Measurements from ENCODE around the gene LASP1.

DNA sequence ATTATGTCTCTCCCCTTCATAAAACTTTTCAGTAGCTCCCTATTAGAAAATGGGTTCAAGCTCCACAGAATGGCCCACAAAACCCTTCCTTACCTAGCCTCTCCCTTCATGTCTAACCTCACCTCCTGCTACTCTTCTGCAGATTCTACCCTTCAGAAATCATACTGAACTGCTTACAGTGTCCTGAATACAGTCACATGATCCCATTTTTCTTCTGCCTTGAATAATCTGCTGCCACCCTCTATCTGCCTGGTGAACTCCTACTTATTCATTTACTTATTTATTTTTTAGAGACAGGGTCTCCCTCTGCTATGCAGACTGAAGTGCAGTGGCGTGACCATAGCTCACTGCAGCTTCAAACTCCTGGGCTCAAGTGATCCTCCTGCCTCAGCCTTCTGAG, 70.5 kb downstream of the LASP1 start:
- TF ChIP-seq POLR2A (IDR thresholded peaks at IDR 0.05), result no peak
- TF ChIP-seq, protein P1, sequence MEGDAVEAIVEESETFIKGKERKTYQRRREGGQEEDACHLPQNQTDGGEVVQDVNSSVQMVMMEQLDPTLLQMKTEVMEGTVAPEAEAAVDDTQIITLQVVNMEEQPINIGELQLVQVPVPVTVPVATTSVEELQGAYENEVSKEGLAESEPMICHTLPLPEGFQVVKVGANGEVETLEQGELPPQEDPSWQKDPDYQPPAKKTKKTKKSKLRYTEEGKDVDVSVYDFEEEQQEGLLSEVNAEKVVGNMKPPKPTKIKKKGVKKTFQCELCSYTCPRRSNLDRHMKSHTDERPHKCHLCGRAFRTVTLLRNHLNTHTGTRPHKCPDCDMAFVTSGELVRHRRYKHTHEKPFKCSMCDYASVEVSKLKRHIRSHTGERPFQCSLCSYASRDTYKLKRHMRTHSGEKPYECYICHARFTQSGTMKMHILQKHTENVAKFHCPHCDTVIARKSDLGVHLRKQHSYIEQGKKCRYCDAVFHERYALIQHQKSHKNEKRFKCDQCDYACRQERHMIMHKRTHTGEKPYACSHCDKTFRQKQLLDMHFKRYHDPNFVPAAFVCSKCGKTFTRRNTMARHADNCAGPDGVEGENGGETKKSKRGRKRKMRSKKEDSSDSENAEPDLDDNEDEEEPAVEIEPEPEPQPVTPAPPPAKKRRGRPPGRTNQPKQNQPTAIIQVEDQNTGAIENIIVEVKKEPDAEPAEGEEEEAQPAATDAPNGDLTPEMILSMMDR (IDR thresholded peaks at IDR 0.05 in 4 of 5, conservative IDR thresholded peaks at IDR 0.05 in 1 of 5), result no peak
